H1 (cell line): Measurements from ENCODE around the gene SGCE. TPM values are rescaled to one million over a fixed set of nuclear protein-coding genes. Genes with fewer than 3 reads are reported as not detected.

ENCODE experiments used
- ASH2L ChIP-seq: fragments of 200-600, 300-600 bp; sonication (generic); IDR thresholded peaks from one replicate; pipeline ENCODE4 v1.7.1; 2017; ENCODE audit warnings: low read length
- CHD7 ChIP-seq: fragments of 300-600 bp; sonication (generic); IDR thresholded peaks from 2 replicates; pipeline ENCODE4 v1.7.1; 2012; ENCODE audit warnings: low read length, moderate library complexity, mild to moderate bottlenecking, inconsistent platforms; ENCODE audit not compliant: insufficient replicate concordance
- CREB1 ChIP-seq: IDR thresholded peaks from 2 replicates; pipeline ENCODE4 v1.6.1; 2012; ENCODE audit warnings: inconsistent platforms
- CTCF ChIP-seq, 3 experiments: IDR thresholded peaks; 1 replicate in 2 of 3; 2 replicates in 1 of 3; pipeline versions ENCODE4 v1.5.1 to v1.6.1; 2011; ENCODE audit warnings: low read length in 3 of 3, mild to moderate bottlenecking in 3 of 3, inconsistent platforms in 2 of 3, low read depth in 1 of 3, moderate library complexity in 1 of 3; ENCODE audit not compliant: insufficient read depth in 1 of 3; ENCODE audit errors: control extremely low read depth in 1 of 3
- SUZ12 ChIP-seq: fragments of 200-600 bp; sonication (generic); IDR thresholded peaks from 2 replicates; pipeline ENCODE4 v1.6.1; 2012; ENCODE audit warnings: mild to moderate bottlenecking, inconsistent platforms, low read length, moderate library complexity, mixed read lengths
- polyA plus RNA-seq, 7 experiments: library from polyadenylated mRNA; depleted of rRNA in 3 of 7; stranded (reverse) in 5 of 7; unstranded in 2 of 7; fragments of >200 nt in 5 of 7; fragments of 200-250 nt in 2 of 7; gene quantifications; 1 replicate in 5 of 7; 2 replicates in 1 of 7; 4 replicates in 1 of 7; pipeline versions ENCODE4 v1.2.1 to v1.2.3, GENCODE V29; 2011 to 2013; ENCODE audit warnings: missing spikeins in 2 of 7, mixed read lengths in 2 of 7
- total RNA-seq: library from RNA; stranded (reverse); fragmentation: NEBNext Ultra II Directional; extraction: Animal tissue kit (Norgen Biotek cat#: 25700); gene quantifications from 2 replicates; pipeline ENCODE4 v1.2.1, GENCODE V29; 2021

SGCE gene
- total and polyA plus RNA-seq, 2 of the 8 experiments (the other 6 are each of a cell fraction or from before 2014, with no cell fraction given), result 12.8 to 25.0 TPM

DNA sequence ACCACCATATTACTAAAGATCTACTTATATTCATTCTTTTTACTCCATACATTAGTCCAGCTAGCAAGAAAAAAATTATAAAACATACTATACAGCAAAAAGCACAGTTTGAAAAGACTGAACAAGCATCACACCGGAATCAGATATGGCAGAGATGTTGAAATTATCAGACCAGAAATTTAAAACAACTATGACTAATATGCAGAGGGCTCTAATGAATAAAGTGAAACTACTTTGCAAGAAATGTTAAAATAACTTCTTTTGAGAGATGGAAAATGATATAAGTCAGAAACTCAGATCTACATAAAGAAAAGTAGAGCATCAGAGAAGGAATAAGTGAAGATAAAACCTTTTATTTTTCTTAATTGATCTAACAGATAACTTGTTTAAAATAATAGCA, 50.9 kb downstream of the SGCE start (continued):
- TF ChIP-seq CREB1 (no peak), CHD7 (no peak), CTCF (IDR thresholded peaks at IDR 0.05; ENCODE audit: control extremely low read depth in 1 of 3, insufficient read depth in 1 of 3, low read depth in 1 of 3, low read length in 3 of 3) (no peak), SUZ12 (no peak), ASH2L (no peak)
